ENCODE data around the gene TMEM98. TPM values are rescaled to one million over a fixed set of nuclear protein-coding genes. Genes with fewer than 3 reads are reported as not detected.

Gene TMEM98
- total and polyA plus RNA-seq, 2 of the 4 experiments (the other 2 are of a cell fraction) = 173 to 195 TPM

GRCh38 chr17:32993977-32994376 is 66.0 kb downstream of the TMEM98 start:
- no peak overlapping the region for H3K14ac ChIP-seq (replicated peaks; ENCODE audit: low read depth, low read length)
- BruUV-seq (replicated peaks) = no TSS peak
- ChIA-PET POLR2A (ENCODE audit: unreplicated experiment) (no interaction called here), CTCF (no interaction called here)
- no peak overlapping the region for H2BK5ac ChIP-seq (ENCODE audit: low read depth, low read length, poor library complexity, severe bottlenecking)
- intact Hi-C loops (cut with micrococcal nuclease) (no loop called here), dilution Hi-C loops (cut with HindIII; ENCODE audit: low sequenced_read_pairs, unreplicated experiment) (no loop called here), in situ Hi-C loops (cut with MboI; ENCODE audit: low sequenced_read_pairs) (loop anchor here (10.0 kb wide), 1 partner anchor 209 kb away; no protein-coding TSS in a partner anchor)
- peaks cover 18% of the 10 kb centered on the region; the same call in 1 of the 2 replicates for H3K27me3 ChIP-seq (ENCODE audit: control insufficient read depth, insufficient read depth, low read length)
- no peak overlapping the region for H2AK9ac ChIP-seq (replicated peaks; ENCODE audit: low read depth, low read length, poor library complexity)
- H3K18ac ChIP-seq (ENCODE audit: low read depth, low read length) = no peak overlapping the region
- H3K79me1 ChIP-seq (ENCODE audit: low read depth in 1 of 2, low read length in 2 of 2) = no peaks in the 10 kb centered on the region
- peak overlapping the region; percentile 6; the same call in 1 of the 2 replicates for H3K56ac ChIP-seq (ENCODE audit: extremely low read depth, insufficient read depth, low read length)
- H4K8ac ChIP-seq (ENCODE audit: low read depth in 2 of 2, low read length in 2 of 2) = no peak overlapping the region
- ATAC-seq (ENCODE audit: low read depth) (no peak), DNase-seq (no peak)
- no peak overlapping the region for H2BK15ac ChIP-seq (ENCODE audit: low read depth, low read length)
- no peaks in the 10 kb centered on the region for H3K9me3 ChIP-seq (ENCODE audit: control insufficient read depth, insufficient read depth, low read length)
- no peak overlapping the region for H2AK5ac ChIP-seq (ENCODE audit: low read depth, low read length)
- no peak overlapping the region for H4K91ac ChIP-seq (ENCODE audit: insufficient read depth, low read depth, low read length)
- peaks cover 5% of the 10 kb centered on the region; the same call in 1 of the 2 replicates for H3K4me1 ChIP-seq (ENCODE audit: control insufficient read depth, insufficient read depth, low read length)
- H2BK120ac ChIP-seq (ENCODE audit: low read depth, low read length) = no peak overlapping the region
- no peak overlapping the region for H2AFZ ChIP-seq (replicated peaks; ENCODE audit: low read length, poor library complexity)
- no peak overlapping the region for H4K5ac ChIP-seq (ENCODE audit: low read depth, low read length)
- no peak for TF ChIP-seq CHD1 (IDR thresholded peaks at IDR 0.05; ENCODE audit: low read depth, low read length)
- no peak overlapping the region for H3K23ac ChIP-seq (ENCODE audit: low read depth, low read length)
- no peak overlapping the region for H2BK20ac ChIP-seq (ENCODE audit: low read depth, low read length)
- H3K4me2 ChIP-seq (ENCODE audit: low read depth, low read length) = no peak overlapping the region
- H4K20me1 ChIP-seq (ENCODE audit: insufficient read depth, low read length) = no peaks in the 10 kb centered on the region; the same call in 1 of the 2 replicates
- H3K4ac ChIP-seq (ENCODE audit: low read depth, low read length) = no peak overlapping the region
- H3K9me1 ChIP-seq (ENCODE audit: insufficient read depth, low read length) = 0 out of 2 replicates have a peak, but pooled peaks cover under 1% of the 10 kb centered on the region
- H3K27ac ChIP-seq (ENCODE audit: insufficient read depth, low read length) = no peak overlapping the region
- H3K9ac ChIP-seq (ENCODE audit: low read depth, low read length) = no peak overlapping the region
- no peak overlapping the region for H3K4me3 ChIP-seq (ENCODE audit: insufficient read depth, low read depth, low read length)
- WGBS, 2 experiments (ENCODE audit: extremely low coverage in 2 of 2, insufficient read length in 1 of 2) = 80% methylated on average over 1 of the region's 9 CpGs; no CpG with 5 or more reads in 1 of the 2 experiments
- no peaks in the 10 kb centered on the region for H3K36me3 ChIP-seq (ENCODE audit: control insufficient read depth, insufficient read depth, low read length)

Other genes with a start within 250 kb of the TMEM98 start
- 0.56 and 0.90 TPM in 2 replicates for gene MYO1D, start 51.0 kb upstream of the TMEM98 start, total RNA-seq (2012; rRNA removed)
- 0.63 and 0.67 TPM in 2 replicates for gene MYO1D, start 51.0 kb upstream of the TMEM98 start, polyA plus RNA-seq (2012; rRNA removed)
- gene SPACA3, start 63.7 kb downstream of the TMEM98 start, total RNA-seq (2012; rRNA removed) = not detected in 2 replicates
- not detected in 2 replicates for gene SPACA3, start 63.7 kb downstream of the TMEM98 start, polyA plus RNA-seq (2012; rRNA removed)

All from IMR-90 (cell line).